Measurements from ENCODE around the gene C5.

The C5 gene

DNA sequence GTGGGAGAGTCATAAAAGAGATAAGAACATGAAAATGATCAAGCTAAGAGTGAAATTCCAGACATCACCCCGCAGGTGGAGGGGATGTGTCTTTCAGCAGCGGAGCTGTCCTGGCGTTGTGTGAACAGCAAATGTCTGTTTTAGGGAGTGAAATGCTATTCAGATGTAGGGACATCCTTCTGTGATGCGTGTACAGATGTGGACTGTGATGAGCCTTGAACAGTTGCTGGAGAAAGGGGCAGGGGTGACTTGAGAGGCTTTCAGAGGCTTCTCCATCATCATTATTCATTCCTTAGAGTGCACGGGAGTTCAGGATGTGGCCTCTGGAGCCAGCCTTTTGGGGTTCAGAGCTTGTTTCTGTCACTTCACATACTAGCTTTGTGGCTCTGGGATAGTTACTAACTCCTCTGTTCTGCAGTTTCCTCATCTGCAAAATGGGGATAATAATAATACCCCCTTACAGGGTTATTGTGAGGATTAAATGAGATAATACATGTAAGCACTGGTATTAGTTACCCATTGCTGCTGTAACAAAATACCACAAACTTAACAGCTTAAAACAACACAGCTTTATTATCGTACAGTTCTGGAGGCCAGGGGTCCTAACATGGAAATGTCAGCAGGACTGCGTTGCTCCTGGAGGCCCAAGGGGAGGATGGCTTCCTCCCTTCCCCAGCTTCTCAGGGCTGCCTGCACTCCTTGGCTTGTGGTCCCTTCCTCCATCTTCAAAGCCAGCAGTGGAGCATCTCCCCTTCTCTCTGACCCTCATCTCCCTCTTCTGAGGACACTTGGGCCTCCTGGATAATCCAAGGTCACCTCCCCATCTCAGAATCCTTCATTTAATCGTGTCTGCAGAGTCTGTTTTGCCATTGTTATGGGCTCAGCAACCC is 132.8 kb downstream of the C5 start:
- no peaks in the 10 kb centered on the region for H4K20me1 ChIP-seq (ENCODE audit: insufficient read depth, low read length)

DNA sequence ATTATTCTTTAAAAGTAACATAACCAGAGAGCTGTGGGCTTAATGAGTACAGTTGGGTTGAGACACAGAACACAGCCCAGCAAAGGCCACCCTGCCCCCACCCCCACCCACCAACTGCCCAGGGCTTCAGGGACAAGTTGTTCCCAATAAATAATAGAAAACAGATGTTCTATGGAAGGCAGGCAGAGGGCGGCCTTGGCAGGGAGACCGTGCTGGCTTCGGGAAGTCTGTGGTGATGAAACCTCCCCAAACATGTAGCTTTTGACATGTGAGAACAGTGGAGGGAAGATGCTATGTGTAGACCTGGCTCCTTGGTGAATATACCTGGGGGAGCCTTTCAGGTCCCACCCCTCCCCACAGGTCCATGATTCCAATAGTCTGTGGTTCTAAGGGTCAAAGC is 133.5 kb downstream of the C5 start:
- no peaks in the 10 kb centered on the region for H3K79me2 ChIP-seq (ENCODE audit: low read length)
- no peaks in the 10 kb centered on the region for H3K27me3 ChIP-seq (replicated peaks; ENCODE audit: insufficient read depth, low read length)
- H3K4me2 ChIP-seq (ENCODE audit: low read depth, low read length): no peak overlapping the region
- H3K9me2 ChIP-seq (replicated peaks; ENCODE audit: insufficient read depth, low read length): no peaks in the 10 kb centered on the region
- H2AFZ ChIP-seq (ENCODE audit: low read length): no peak overlapping the region
- DNase-seq: no peak
- no peak overlapping the region for H3K9ac ChIP-seq (ENCODE audit: low read length)
- H3K4me1 ChIP-seq (ENCODE audit: low read length): no peaks in the 10 kb centered on the region
- H4K20me1 ChIP-seq (ENCODE audit: insufficient read depth, low read length): no peaks in the 10 kb centered on the region
- H3K4me3 ChIP-seq (ENCODE audit: low read length): no peak overlapping the region
- no peaks in the 10 kb centered on the region for H3K36me3 ChIP-seq (replicated peaks; ENCODE audit: insufficient read depth, low read length)
- H3K9me3 ChIP-seq (replicated peaks; ENCODE audit: insufficient read depth, low read length): no peaks in the 10 kb centered on the region
- H3F3A ChIP-seq (ENCODE audit: insufficient read depth, low read length): no peaks in the 10 kb centered on the region
- TF ChIP-seq, protein P1, sequence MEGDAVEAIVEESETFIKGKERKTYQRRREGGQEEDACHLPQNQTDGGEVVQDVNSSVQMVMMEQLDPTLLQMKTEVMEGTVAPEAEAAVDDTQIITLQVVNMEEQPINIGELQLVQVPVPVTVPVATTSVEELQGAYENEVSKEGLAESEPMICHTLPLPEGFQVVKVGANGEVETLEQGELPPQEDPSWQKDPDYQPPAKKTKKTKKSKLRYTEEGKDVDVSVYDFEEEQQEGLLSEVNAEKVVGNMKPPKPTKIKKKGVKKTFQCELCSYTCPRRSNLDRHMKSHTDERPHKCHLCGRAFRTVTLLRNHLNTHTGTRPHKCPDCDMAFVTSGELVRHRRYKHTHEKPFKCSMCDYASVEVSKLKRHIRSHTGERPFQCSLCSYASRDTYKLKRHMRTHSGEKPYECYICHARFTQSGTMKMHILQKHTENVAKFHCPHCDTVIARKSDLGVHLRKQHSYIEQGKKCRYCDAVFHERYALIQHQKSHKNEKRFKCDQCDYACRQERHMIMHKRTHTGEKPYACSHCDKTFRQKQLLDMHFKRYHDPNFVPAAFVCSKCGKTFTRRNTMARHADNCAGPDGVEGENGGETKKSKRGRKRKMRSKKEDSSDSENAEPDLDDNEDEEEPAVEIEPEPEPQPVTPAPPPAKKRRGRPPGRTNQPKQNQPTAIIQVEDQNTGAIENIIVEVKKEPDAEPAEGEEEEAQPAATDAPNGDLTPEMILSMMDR (IDR thresholded peaks at IDR 0.05; ENCODE audit: low read length): no peak
- TF ChIP-seq EZH2phosphoT487 (IDR thresholded peaks at IDR 0.05; ENCODE audit: low read length) (no peak), EZH2 (optimal IDR thresholded peaks at IDR 0.05; ENCODE audit: low read depth, low read length) (no peak)
- H3K27ac ChIP-seq (ENCODE audit: low read length): no peak overlapping the region

More for the DNA sequence above, 132.8 kb downstream of the C5 start:
- Histone ChIP-seq H3K9me3 (replicated peaks; ENCODE audit: insufficient read depth, low read length) (no peaks in the 10 kb centered on the region), H3K4me1 (ENCODE audit: low read length) (no peaks in the 10 kb centered on the region), H3K9ac (ENCODE audit: low read length) (no peak overlapping the region), H2AFZ (ENCODE audit: low read length) (no peak overlapping the region), H3K36me3 (replicated peaks; ENCODE audit: insufficient read depth, low read length) (no peaks in the 10 kb centered on the region), H3K79me2 (ENCODE audit: low read length) (no peaks in the 10 kb centered on the region), H3K27me3 (replicated peaks; ENCODE audit: insufficient read depth, low read length) (no peaks in the 10 kb centered on the region), H3K4me2 (ENCODE audit: low read depth, low read length) (no peak overlapping the region), H3K4me3 (ENCODE audit: low read length) (no peak overlapping the region), H3K9me2 (replicated peaks; ENCODE audit: insufficient read depth, low read length) (no peaks in the 10 kb centered on the region), H3K27ac (ENCODE audit: low read length) (no peak overlapping the region), H3F3A (ENCODE audit: insufficient read depth, low read length) (no peaks in the 10 kb centered on the region)
- no peak for TF ChIP-seq EZH2phosphoT487 (IDR thresholded peaks at IDR 0.05; ENCODE audit: low read length)
- TF ChIP-seq, protein P1 (IDR thresholded peaks at IDR 0.05; ENCODE audit: low read length): no peak
- TF ChIP-seq EZH2 (optimal IDR thresholded peaks at IDR 0.05; ENCODE audit: low read depth, low read length): no peak
- no peak for DNase-seq

DNA sequence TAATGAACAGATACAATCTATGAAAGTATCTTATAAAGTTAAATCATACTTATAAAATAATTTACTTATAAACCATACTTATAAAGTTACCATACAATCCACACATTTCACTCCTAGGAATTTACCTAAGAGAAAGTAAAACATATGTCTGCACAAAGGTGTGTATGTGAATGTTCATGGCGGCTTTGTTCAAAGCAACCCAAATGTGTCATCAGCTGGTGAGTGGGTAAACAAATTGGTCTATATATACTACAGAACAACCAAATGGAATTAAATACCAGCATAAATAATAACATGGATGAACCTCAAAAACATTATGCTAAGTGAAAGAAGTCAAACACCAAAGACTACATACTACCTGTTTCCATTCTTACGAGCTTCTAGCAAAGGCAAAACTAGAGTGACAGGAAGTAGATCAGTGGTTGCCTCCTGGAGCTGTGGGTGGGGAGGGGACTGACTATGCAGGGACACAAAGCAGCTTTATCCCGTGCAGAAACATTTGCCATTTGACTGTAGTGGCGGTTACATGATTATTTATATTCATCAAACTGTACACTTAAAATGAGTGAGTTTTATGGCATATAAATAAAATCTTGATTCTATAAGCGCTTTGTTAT is 134.1 kb downstream of the C5 start:
- Histone ChIP-seq H3K4me2 (ENCODE audit: low read depth, low read length) (no peak overlapping the region), H3K36me3 (replicated peaks; ENCODE audit: insufficient read depth, low read length) (no peaks in the 10 kb centered on the region), H3K27me3 (replicated peaks; ENCODE audit: insufficient read depth, low read length) (no peaks in the 10 kb centered on the region), H3K27ac (ENCODE audit: low read length) (no peak overlapping the region), H2AFZ (ENCODE audit: low read length) (no peak overlapping the region), H3F3A (ENCODE audit: insufficient read depth, low read length) (no peaks in the 10 kb centered on the region), H3K4me3 (ENCODE audit: low read length) (no peak overlapping the region), H4K20me1 (ENCODE audit: insufficient read depth, low read length) (no peaks in the 10 kb centered on the region), H3K9me3 (replicated peaks; ENCODE audit: insufficient read depth, low read length) (no peaks in the 10 kb centered on the region), H3K9me2 (replicated peaks; ENCODE audit: insufficient read depth, low read length) (no peaks in the 10 kb centered on the region), H3K4me1 (ENCODE audit: low read length) (no peaks in the 10 kb centered on the region), H3K9ac (ENCODE audit: low read length) (no peak overlapping the region), H3K79me2 (ENCODE audit: low read length) (no peaks in the 10 kb centered on the region)
- no peak for TF ChIP-seq EZH2phosphoT487 (IDR thresholded peaks at IDR 0.05; ENCODE audit: low read length)
- TF ChIP-seq EZH2 (optimal IDR thresholded peaks at IDR 0.05; ENCODE audit: low read depth, low read length): no peak
- TF ChIP-seq, protein P1 (IDR thresholded peaks at IDR 0.05; ENCODE audit: low read length): no peak
- peak; percentile 5 for DNase-seq

All from MM.1S (cell line).